SK-N-SH (cell line): ENCODE measurements around the gene AGTRAP. TPM values are rescaled to one million over a fixed set of nuclear protein-coding genes. Genes with fewer than 3 reads are reported as not detected.

Experiments
- CTCF ChIA-PET: fragments of 300-600, 350-600 bp; formaldehyde crosslinking; extraction: SDS; loops from one replicate; lab custom pipeline; 2021; lab: Yijun Ruan, JAX
- POLR2A ChIA-PET: fragments of 350-600 bp; sonication (Branson Sonifier 250); formaldehyde crosslinking; extraction: SDS; loops from one replicate; lab custom pipeline; 2020; ENCODE audit warnings: antibody characterized with exemption, inconsistent platforms; lab: Yijun Ruan, JAX
- DNase-seq: peaks from one replicate; pipeline ENCODE4 v3.0.0; 2012
- H2AFZ ChIP-seq: fragments of 200-600 bp; sonication (generic); 2 replicates; pipeline ENCODE4 v1.8.1; 2016; ENCODE audit warnings: antibody characterized with exemption, mild to moderate bottlenecking, low read depth
- H3F3A ChIP-seq: fragments of 200-600 bp; sonication (generic); replicated peaks from 2 replicates; pipeline ENCODE3; 2016; ENCODE audit warnings: antibody characterized with exemption, mild to moderate bottlenecking; ENCODE audit not compliant: insufficient read depth
- H3K27ac ChIP-seq, 2 experiments: fragments of 200-500 bp in 1 of 2; fragments of 200-600 bp in 1 of 2; sonication (Bioruptor generic) in 1 of 2; sonication (generic), shearing (Covaris generic) in 1 of 2; 2 replicates each; pipeline versions ENCODE4 v1.5.1 to v1.6.1; 2014 to 2016; ENCODE audit warnings: low read depth in 2 of 2, inconsistent platforms in 1 of 2, low read length in 1 of 2, mild to moderate bottlenecking in 1 of 2, mixed read lengths in 1 of 2
- H3K27me3 ChIP-seq: fragments of 200-600 bp; sonication (generic), shearing (Covaris generic); 2 replicates; pipeline ENCODE4 v1.6.1; 2016; ENCODE audit warnings: mixed run types; ENCODE audit not compliant: insufficient read depth
- H3K36me3 ChIP-seq, 2 experiments: fragments of 200-500 bp in 1 of 2; fragments of 200-600 bp in 1 of 2; sonication (Bioruptor generic) in 1 of 2; sonication (generic) in 1 of 2; replicated peaks in 1 of 2; 2 replicates each; pipeline versions ENCODE3 to v1.5.1; 2014 to 2016; ENCODE audit warnings: low read length in 1 of 2, mild to moderate bottlenecking in 1 of 2; ENCODE audit not compliant: insufficient read depth in 2 of 2, control insufficient read depth in 1 of 2
- H3K4me1 ChIP-seq, 2 experiments: fragments of 200-500 bp in 1 of 2; fragments of 200-600 bp in 1 of 2; sonication (Bioruptor generic) in 1 of 2; sonication (generic), shearing (Covaris generic) in 1 of 2; 2 replicates each; pipeline versions ENCODE4 v1.5.1 to v1.6.1; 2014 to 2016; ENCODE audit warnings: low read depth in 1 of 2, low read length in 1 of 2, mixed run types in 1 of 2; ENCODE audit not compliant: insufficient read depth in 2 of 2, control insufficient read depth in 1 of 2
- H3K4me2 ChIP-seq: fragments of 200-600 bp; sonication (generic), shearing (Covaris generic); 2 replicates; pipeline ENCODE4 v1.6.1; 2017; ENCODE audit warnings: mixed run types
- H3K4me3 ChIP-seq, 2 experiments: fragments of 200-500 bp in 1 of 2; fragments of 200-600 bp in 1 of 2; sonication (Bioruptor generic) in 1 of 2; sonication (generic), shearing (Covaris generic) in 1 of 2; 2 replicates each; pipeline versions ENCODE4 v1.5.1 to v1.8.1; 2014 to 2016; ENCODE audit warnings: low read depth in 2 of 2, inconsistent platforms in 1 of 2, low read length in 1 of 2, mild to moderate bottlenecking in 1 of 2, mixed read lengths in 1 of 2, moderate library complexity in 1 of 2
- H3K79me2 ChIP-seq: fragments of 200-600 bp; sonication (generic); 2 replicates; pipeline ENCODE4 v1.8.1; 2017; ENCODE audit warnings: mild to moderate bottlenecking; ENCODE audit not compliant: insufficient read depth
- H3K9ac ChIP-seq: fragments of 200-600 bp; sonication (generic); 2 replicates; pipeline ENCODE4 v1.6.1; 2017; ENCODE audit warnings: mixed run types
- H3K9me2 ChIP-seq: fragments of 200-600 bp; sonication (generic); 2 replicates; pipeline ENCODE4 v1.6.1; 2017; ENCODE audit warnings: mixed run types
- H3K9me3 ChIP-seq: fragments of 200-600 bp; sonication (generic); 2 replicates; pipeline ENCODE4 v1.6.1; 2017; ENCODE audit warnings: mixed run types, mild to moderate bottlenecking, moderate library complexity
- H4K20me1 ChIP-seq: fragments of 200-600 bp; sonication (generic); 2 replicates; pipeline ENCODE4 v1.6.1; 2017; ENCODE audit warnings: mild to moderate bottlenecking, mixed run types; ENCODE audit not compliant: insufficient read depth
- FOSL2 ChIP-seq: IDR thresholded peaks from 2 replicates; pipeline ENCODE4 v1.4.0; 2012; ENCODE audit warnings: low read depth, mild to moderate bottlenecking, moderate library complexity, borderline replicate concordance
- FOXM1 ChIP-seq: IDR thresholded peaks from 2 replicates; pipeline ENCODE4 v1.4.0; 2012; ENCODE audit warnings: low read depth, mild to moderate bottlenecking
- GABPA ChIP-seq: IDR thresholded peaks from 2 replicates; pipeline ENCODE4 v1.4.0; 2012; ENCODE audit warnings: low read depth, mild to moderate bottlenecking
- IRF3 ChIP-seq: fragments of 150-350 bp; IDR thresholded peaks from 2 replicates; pipeline ENCODE4 v1.6.1; 2016; ENCODE audit warnings: mild to moderate bottlenecking, low read depth, low read length
- JUND ChIP-seq: IDR thresholded peaks from 2 replicates; pipeline ENCODE4 v1.4.0; 2012
- MAX ChIP-seq: IDR thresholded peaks from 2 replicates; pipeline ENCODE4 v1.4.0; 2012; ENCODE audit warnings: low read depth
- MEF2A ChIP-seq: IDR thresholded peaks from 2 replicates; pipeline ENCODE4 v1.4.0; 2012; ENCODE audit warnings: low read depth, borderline replicate concordance
- NRF1 ChIP-seq: IDR thresholded peaks from 2 replicates; pipeline ENCODE4 v1.6.1; 2012; ENCODE audit warnings: low read depth, mild to moderate bottlenecking, low read length
- PBX3 ChIP-seq: IDR thresholded peaks from 2 replicates; pipeline ENCODE4; 2012
- POLR2AphosphoS5 ChIP-seq: IDR thresholded peaks from 2 replicates; pipeline ENCODE4 v1.6.1; 2012; ENCODE audit warnings: low read depth, low read length
- RAD21 ChIP-seq: IDR thresholded peaks from 2 replicates; pipeline ENCODE4 v1.6.1; 2012; ENCODE audit warnings: mild to moderate bottlenecking, low read length
- RCOR1 ChIP-seq: fragments of 150-350 bp; IDR thresholded peaks from 2 replicates; pipeline ENCODE4 v1.6.1; 2017; ENCODE audit warnings: antibody characterized with exemption, low read length
- SIN3A ChIP-seq: IDR thresholded peaks from 2 replicates; pipeline ENCODE4 v1.6.1; 2012; ENCODE audit warnings: low read depth, mild to moderate bottlenecking, low read length, moderate library complexity, borderline replicate concordance
- SMC3 ChIP-seq: IDR thresholded peaks from 2 replicates; pipeline ENCODE4 v1.6.1; 2012; ENCODE audit warnings: low read depth, low read length, improper control_type of control experiment
- TAF1 ChIP-seq: IDR thresholded peaks from 2 replicates; pipeline ENCODE4 v1.6.1; 2012; ENCODE audit warnings: low read depth, mild to moderate bottlenecking, low read length, moderate library complexity, borderline replicate concordance
- TCF12 ChIP-seq: IDR thresholded peaks from 2 replicates; pipeline ENCODE4 v1.4.0; 2012
- ZBTB33 ChIP-seq: IDR thresholded peaks from 2 replicates; pipeline ENCODE4 v1.4.0; 2012; ENCODE audit warnings: low read depth, borderline replicate concordance
- WGBS: methylation state at CpG from one replicate; pipeline ENCODE4 v1.1.6; 2017; ENCODE audit warnings: low lambda C conversion rate; 5-methylcytosine and 5-hydroxymethylcytosine counted together
- polyA plus RNA-seq, 3 experiments: library from polyadenylated mRNA; depleted of rRNA; stranded (reverse); fragments of >200 nt; gene quantifications; 2 replicates each; pipeline ENCODE4 v1.2.3, GENCODE V29; 2012
- TF ChIP-seq, protein P1 (sequence below): IDR thresholded peaks from 2 replicates; pipeline ENCODE4 v1.4.0; 2012; ENCODE audit warnings: low read depth, borderline replicate concordance

Gene AGTRAP
- polyA plus RNA-seq, 1 of the 3 experiments (the other 2 are of a cell fraction), result 66.2 TPM

- no peaks in the 10 kb centered on the region for H4K20me1 ChIP-seq
- CTCF ChIA-PET, result no interaction called here
- WGBS, result 98% methylated on average over 3 of the region's 5 CpGs
- H2AFZ ChIP-seq, result no peak overlapping the region
- peaks cover 0 to 25% of the 10 kb centered on the region in 2 experiments for H3K36me3 ChIP-seq
- no peak for DNase-seq
- H3K79me2 ChIP-seq, result no peaks in the 10 kb centered on the region
- H3K4me1 ChIP-seq, result peaks cover 12 to 15% of the 10 kb centered on the region in 2 experiments; a peak in 2 of 4 replicates
- H3K27ac ChIP-seq, result no peak overlapping the region
- no peaks in the 10 kb centered on the region for H3K9me2 ChIP-seq
- POLR2A ChIA-PET, result no interaction called here
- no peak overlapping the region for H3K4me3 ChIP-seq
- H3K4me2 ChIP-seq, result no peak overlapping the region
- no peaks in the 10 kb centered on the region for H3K9me3 ChIP-seq
- TF ChIP-seq ZBTB33, result no peak
- no peak for TF ChIP-seq JUND
- TF ChIP-seq, protein P1, sequence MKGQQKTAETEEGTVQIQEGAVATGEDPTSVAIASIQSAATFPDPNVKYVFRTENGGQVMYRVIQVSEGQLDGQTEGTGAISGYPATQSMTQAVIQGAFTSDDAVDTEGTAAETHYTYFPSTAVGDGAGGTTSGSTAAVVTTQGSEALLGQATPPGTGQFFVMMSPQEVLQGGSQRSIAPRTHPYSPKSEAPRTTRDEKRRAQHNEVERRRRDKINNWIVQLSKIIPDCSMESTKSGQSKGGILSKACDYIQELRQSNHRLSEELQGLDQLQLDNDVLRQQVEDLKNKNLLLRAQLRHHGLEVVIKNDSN, result no peak
- no peak for TF ChIP-seq NRF1
- TF ChIP-seq GABPA, result no peak
- TF ChIP-seq TAF1, result no peak
- TF ChIP-seq RAD21, result no peak
- no peak for TF ChIP-seq TCF12
- TF ChIP-seq IRF3, result no peak
- TF ChIP-seq FOXM1, result no peak
- TF ChIP-seq MEF2A, result no peak
- no peak for TF ChIP-seq POLR2AphosphoS5
- no peak for TF ChIP-seq RCOR1
- no peaks in the 10 kb centered on the region for H3K27me3 ChIP-seq
- H3K9ac ChIP-seq, result no peak overlapping the region
- no peaks in the 10 kb centered on the region for H3F3A ChIP-seq
Measured at GRCh38 chr1:11799099-11799498, 63.2 kb downstream of the AGTRAP start.

DNA sequence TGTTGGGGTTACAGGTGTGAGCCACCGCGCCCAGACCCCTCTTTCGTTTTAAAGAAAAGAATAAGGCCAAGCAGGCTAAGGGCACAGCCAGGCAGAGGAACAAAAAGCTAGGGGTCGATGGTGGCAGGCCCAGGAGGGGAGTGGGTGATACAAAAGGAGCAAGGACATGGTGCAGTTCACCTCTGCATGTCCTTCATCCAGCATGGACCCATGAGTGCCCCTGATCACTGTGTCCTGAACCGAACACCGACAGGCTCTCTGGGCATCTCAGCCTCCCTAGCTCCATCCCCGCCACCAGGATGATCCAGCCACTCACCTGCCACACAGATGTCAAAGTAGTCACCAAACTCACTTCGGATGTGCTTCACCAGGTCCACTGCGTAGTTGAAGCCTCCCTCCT, 64.0 kb downstream of the AGTRAP start:
- POLR2A ChIA-PET, result no interaction called here
- no peaks in the 10 kb centered on the region; the same call in 1 of the 2 replicates for H3K79me2 ChIP-seq
- H3K9ac ChIP-seq, result no peak overlapping the region
- no peak overlapping the region for H3K4me2 ChIP-seq
- no peaks in the 10 kb centered on the region for H3K9me2 ChIP-seq
- H3K27ac ChIP-seq, result no peak overlapping the region
- no peak overlapping the region for H2AFZ ChIP-seq
- H3K36me3 ChIP-seq, result peaks cover 0 to 24% of the 10 kb centered on the region in 2 experiments
- 87% methylated on average over 7 of the region's 9 CpGs for WGBS
- H3K4me3 ChIP-seq, result no peak overlapping the region
- no peaks in the 10 kb centered on the region for H3K9me3 ChIP-seq
- no peak for DNase-seq
- CTCF ChIA-PET, result no interaction called here
- H3K4me1 ChIP-seq, result peaks cover 19 to 23% of the 10 kb centered on the region in 2 experiments; a peak in 3 of 4 replicates
- H4K20me1 ChIP-seq, result no peaks in the 10 kb centered on the region
- TF ChIP-seq TCF12, result no peak
- no peak for TF ChIP-seq MEF2A
- TF ChIP-seq IRF3, result no peak
- TF ChIP-seq MAX, result no peak
- no peak for TF ChIP-seq FOSL2
- TF ChIP-seq PBX3, result no peak
- no peak for TF ChIP-seq NRF1
- TF ChIP-seq SMC3, result no peak
- TF ChIP-seq FOXM1, result no peak
- TF ChIP-seq SIN3A, result no peak
- H3K27me3 ChIP-seq, result no peaks in the 10 kb centered on the region
- H3F3A ChIP-seq, result no peaks in the 10 kb centered on the region
